Measurements from ENCODE around the gene TUBGCP6.
A peak's percentile ranks its signal among the peaks of the same experiment; 100 is the strongest.

Gene TUBGCP6

GRCh38 chr22:50197000-50197800 lies 47.6 kb downstream of the TUBGCP6 start:
- DNase-seq (ENCODE audit: low read depth), result no peak

- no peak for DNase-seq (ENCODE audit: low read depth)
Measured at GRCh38 chr22:50196256-50196655, 48.6 kb downstream of the TUBGCP6 start.

GRCh38 chr22:50194037-50194805 lies 50.6 kb downstream of the TUBGCP6 start:
- no peak for DNase-seq (ENCODE audit: low read depth)

- DNase-seq (ENCODE audit: low read depth), result no peak
Measured at GRCh38 chr22:50193621-50194020, 51.2 kb downstream of the TUBGCP6 start.

GRCh38 chr22:50192436-50193204 lies 52.2 kb downstream of the TUBGCP6 start:
- peak; percentile 42 for DNase-seq (ENCODE audit: low read depth)

- peak; percentile 84 for DNase-seq (ENCODE audit: low read depth)
Measured at GRCh38 chr22:50190941-50191741, 53.7 kb downstream of the TUBGCP6 start.

- peak; percentile 70 for DNase-seq (ENCODE audit: low read depth)
Measured at GRCh38 chr22:50190182-50190940, 54.5 kb downstream of the TUBGCP6 start.

GRCh38 chr22:50189849-50190181 lies 55.0 kb downstream of the TUBGCP6 start:
- DNase-seq (ENCODE audit: low read depth), result no peak

GRCh38 chr22:50189184-50189848 lies 55.5 kb downstream of the TUBGCP6 start:
- DNase-seq (ENCODE audit: low read depth), result no peak

GRCh38 chr22:50188356-50188755 lies 56.5 kb downstream of the TUBGCP6 start:
- DNase-seq (ENCODE audit: low read depth), result no peak

- DNase-seq (ENCODE audit: low read depth), result no peak
Measured at GRCh38 chr22:50186761-50187523, 57.9 kb downstream of the TUBGCP6 start.

GRCh38 chr22:50186181-50186714 lies 58.6 kb downstream of the TUBGCP6 start:
- DNase-seq (ENCODE audit: low read depth), result no peak

GRCh38 chr22:50185375-50186087 lies 59.3 kb downstream of the TUBGCP6 start, which contains the start of gene TRABD:
TSS of gene TRABD (plus strand) at chr22:50185913. CDS start at chr22:50193061, 7,148 bp downstream.
- peak; percentile 82 for DNase-seq (ENCODE audit: low read depth)

GRCh38 chr22:50184902-50185374 lies 59.9 kb downstream of the TUBGCP6 start:
- DNase-seq (ENCODE audit: low read depth), result no peak

GRCh38 chr22:50184004-50184901 lies 60.6 kb downstream of the TUBGCP6 start:
- no peak for DNase-seq (ENCODE audit: low read depth)

GRCh38 chr22:50183141-50183971 lies 61.5 kb downstream of the TUBGCP6 start:
- no peak for DNase-seq (ENCODE audit: low read depth)

Measured in T-helper 22 cell (primary cell).